H1 (cell line): ENCODE results near the gene CD200R1L. TPM values are rescaled to one million over a fixed set of nuclear protein-coding genes. Genes with fewer than 3 reads are reported as not detected.

Source experiments
- CHD1 ChIP-seq: IDR thresholded peaks from 2 replicates; pipeline ENCODE4 v1.6.1; 2012; ENCODE audit warnings: low read depth, low read length, improper control_type of control experiment
- CHD7 ChIP-seq: fragments of 300-600 bp; sonication (generic); IDR thresholded peaks from 2 replicates; pipeline ENCODE4 v1.7.1; 2012; ENCODE audit warnings: low read length, moderate library complexity, mild to moderate bottlenecking, inconsistent platforms; ENCODE audit not compliant: insufficient replicate concordance
- CTCF ChIP-seq, 3 experiments: IDR thresholded peaks; 1 replicate in 2 of 3; 2 replicates in 1 of 3; pipeline versions ENCODE4 v1.5.1 to v1.6.1; 2011; ENCODE audit warnings: low read length in 3 of 3, mild to moderate bottlenecking in 3 of 3, inconsistent platforms in 2 of 3, low read depth in 1 of 3, moderate library complexity in 1 of 3; ENCODE audit not compliant: insufficient read depth in 1 of 3; ENCODE audit errors: control extremely low read depth in 1 of 3
- E2F6 ChIP-seq: IDR thresholded peaks from 2 replicates; pipeline ENCODE4 v1.6.1; 2012; ENCODE audit warnings: inconsistent platforms
- HDAC6 ChIP-seq: IDR thresholded peaks from one replicate; pipeline ENCODE4 v1.7.1; 2012; ENCODE audit warnings: low read depth, mild to moderate bottlenecking, inconsistent platforms, low read length, moderate library complexity
- POU5F1 ChIP-seq: IDR thresholded peaks from 2 replicates; pipeline ENCODE4 v1.6.1; 2011; ENCODE audit warnings: low read depth, mild to moderate bottlenecking, low read length, moderate library complexity
- RFX5 ChIP-seq: IDR thresholded peaks from 2 replicates; pipeline ENCODE4 v1.6.1; 2011; ENCODE audit warnings: low read depth, low read length, improper control_type of control experiment, borderline replicate concordance
- SP1 ChIP-seq: IDR thresholded peaks from 2 replicates; pipeline ENCODE4 v1.6.1; 2011; ENCODE audit warnings: low read depth, low read length
- SP4 ChIP-seq: IDR thresholded peaks from 2 replicates; pipeline ENCODE4 v1.6.1; 2012; ENCODE audit warnings: low read length, inconsistent platforms
- polyA plus RNA-seq, 7 experiments: library from polyadenylated mRNA; depleted of rRNA in 3 of 7; stranded (reverse) in 5 of 7; unstranded in 2 of 7; fragments of >200 nt in 5 of 7; fragments of 200-250 nt in 2 of 7; gene quantifications; 1 replicate in 5 of 7; 2 replicates in 1 of 7; 4 replicates in 1 of 7; pipeline versions ENCODE4 v1.2.1 to v1.2.3, GENCODE V29; 2011 to 2013; ENCODE audit warnings: missing spikeins in 2 of 7, mixed read lengths in 2 of 7
- total RNA-seq: library from RNA; stranded (reverse); fragmentation: NEBNext Ultra II Directional; extraction: Animal tissue kit (Norgen Biotek cat#: 25700); gene quantifications from 2 replicates; pipeline ENCODE4 v1.2.1, GENCODE V29; 2021

Gene CD200R1L
- total and polyA plus RNA-seq, 2 of the 8 experiments (the other 6 are each of a cell fraction or from before 2014, with no cell fraction given): not detected

GRCh38 chr3:112829046-112829445, 17.6 kb downstream of the CD200R1L start (continued):
- TF ChIP-seq CHD7 (no peak), RFX5 (no peak), POU5F1 (no peak), SP1 (no peak), CHD1 (no peak), HDAC6 (no peak), CTCF (IDR thresholded peaks at IDR 0.05; ENCODE audit: control extremely low read depth in 1 of 3, insufficient read depth in 1 of 3, low read depth in 1 of 3, low read length in 3 of 3) (no peak), E2F6 (no peak), SP4 (no peak)
